DND-41 (cell line): ENCODE data around the gene TUBGCP3.

Source experiments
- ATAC-seq: fragments of 200-7000 bp; cut with Tn5 transposase; 3 replicates; pipeline ENCODE4 v1.9.1; 2021; ENCODE audit warnings: low read depth; ENCODE audit not compliant: insufficient read depth
- DNase-seq: peaks from one replicate; pipeline ENCODE4 v3.0.0-alpha.2; 2020
- H2AFZ ChIP-seq: 2 replicates; pipeline ENCODE4 v1.6.0; 2012; ENCODE audit warnings: low read depth, low read length
- H3K27ac ChIP-seq: 2 replicates; pipeline ENCODE4 v1.5.1; 2012; ENCODE audit warnings: low read length, inconsistent platforms
- H3K27me3 ChIP-seq: fragments of 200-600 bp; sonication (generic); 2 replicates; pipeline ENCODE4 v1.6.0; 2012; ENCODE audit warnings: low read length, mild to moderate bottlenecking, inconsistent platforms; ENCODE audit not compliant: insufficient read depth, poor library complexity
- H3K36me3 ChIP-seq: 2 replicates; pipeline ENCODE4 v1.5.1; 2012; ENCODE audit warnings: low read length, inconsistent platforms; ENCODE audit not compliant: insufficient read depth
- H3K4me1 ChIP-seq: 2 replicates; pipeline ENCODE4 v1.5.1; 2012; ENCODE audit warnings: mild to moderate bottlenecking, low read length; ENCODE audit not compliant: insufficient read depth
- H3K4me2 ChIP-seq: 2 replicates; pipeline ENCODE4 v1.6.0; 2012; ENCODE audit warnings: mild to moderate bottlenecking, moderate library complexity, low read length, inconsistent platforms; ENCODE audit not compliant: insufficient read depth
- H3K4me3 ChIP-seq, 2 experiments: fragments of 200-600 bp in 1 of 2; shearing (Covaris generic) in 1 of 2; 2 replicates each; pipeline ENCODE4 v1.5.1; 2012 to 2016; ENCODE audit warnings: inconsistent platforms in 2 of 2, low read length in 2 of 2, mild to moderate bottlenecking in 2 of 2, low read depth in 1 of 2, moderate library complexity in 1 of 2
- H3K79me2 ChIP-seq: 2 replicates; pipeline ENCODE4 v1.6.0; 2012; ENCODE audit warnings: low read length, inconsistent platforms; ENCODE audit not compliant: insufficient read depth
- H3K9ac ChIP-seq: 2 replicates; pipeline ENCODE4 v1.6.0; 2012; ENCODE audit warnings: low read depth, mild to moderate bottlenecking, inconsistent platforms, low read length, moderate library complexity
- H3K9me3 ChIP-seq: 2 replicates; pipeline ENCODE4 v1.5.1; 2012; ENCODE audit warnings: low read length, moderate library complexity, mild to moderate bottlenecking, inconsistent platforms; ENCODE audit not compliant: insufficient read depth, severe bottlenecking
- H4K20me1 ChIP-seq: 2 replicates; pipeline ENCODE4 v1.6.0; 2012; ENCODE audit warnings: low read length; ENCODE audit not compliant: insufficient read depth
- CTCF ChIP-seq: IDR thresholded peaks from 2 replicates; pipeline ENCODE4 v1.5.1; 2012; ENCODE audit warnings: borderline replicate concordance, low read length, moderate library complexity, mild to moderate bottlenecking; ENCODE audit not compliant: poor library complexity, severe bottlenecking; ENCODE audit errors: extremely low read depth
- EZH2 ChIP-seq: IDR thresholded peaks from 3 replicates; pipeline ENCODE4 v1.6.1; 2012; ENCODE audit warnings: borderline replicate concordance, low read depth, mild to moderate bottlenecking, moderate library complexity, low read length, inconsistent platforms; ENCODE audit not compliant: severe bottlenecking

TUBGCP3 gene

GRCh38 chr13:112530861-112531260 lies 57.1 kb downstream of the TUBGCP3 start:
- H3K36me3 ChIP-seq, result peaks cover 33% of the 10 kb centered on the region
- TF ChIP-seq CTCF (no peak), EZH2 (no peak)
- peaks cover 4% of the 10 kb centered on the region for H3K4me1 ChIP-seq
- H3K9me3 ChIP-seq, result no peaks in the 10 kb centered on the region
- no peaks in the 10 kb centered on the region for H3K27me3 ChIP-seq
- H3K4me2 ChIP-seq, result no peak overlapping the region
- no peak overlapping the region for H2AFZ ChIP-seq
- H3K27ac ChIP-seq, result no peak overlapping the region
- H3K9ac ChIP-seq, result no peak overlapping the region
- peaks cover 21% of the 10 kb centered on the region for H4K20me1 ChIP-seq
- ATAC-seq (no peak), DNase-seq (no peak)
- no peak overlapping the region for H3K4me3 ChIP-seq
- H3K79me2 ChIP-seq, result peaks cover 11% of the 10 kb centered on the region; the same call in 1 of the 2 replicates

GRCh38 chr13:112529216-112529615 lies 58.7 kb downstream of the TUBGCP3 start:
- no peaks in the 10 kb centered on the region for H3K9me3 ChIP-seq
- peaks cover 42% of the 10 kb centered on the region for H3K36me3 ChIP-seq
- ATAC-seq, result no peak
- no peak for DNase-seq
- H3K27ac ChIP-seq, result no peak overlapping the region
- no peak for TF ChIP-seq CTCF
- no peak for TF ChIP-seq EZH2
- no peak overlapping the region for H3K4me3 ChIP-seq
- H3K9ac ChIP-seq, result no peak overlapping the region
- H2AFZ ChIP-seq, result no peak overlapping the region
- H3K79me2 ChIP-seq, result peaks cover 13% of the 10 kb centered on the region; the same call in 1 of the 2 replicates
- H3K4me2 ChIP-seq, result no peak overlapping the region
- H3K27me3 ChIP-seq, result no peaks in the 10 kb centered on the region
- H4K20me1 ChIP-seq, result peaks cover 31% of the 10 kb centered on the region
- peaks cover 4% of the 10 kb centered on the region for H3K4me1 ChIP-seq

GRCh38 chr13:112526146-112526853 lies 61.7 kb downstream of the TUBGCP3 start:
- Histone ChIP-seq H3K79me2 (peaks cover 13% of the 10 kb centered on the region; the same call in 1 of the 2 replicates), H4K20me1 (peaks cover 30% of the 10 kb centered on the region), H3K27ac (no peak overlapping the region), H3K36me3 (peaks cover 64% of the 10 kb centered on the region), H3K4me3 (no peak overlapping the region), H2AFZ (no peak overlapping the region), H3K4me1 (no peaks in the 10 kb centered on the region), H3K27me3 (no peaks in the 10 kb centered on the region), H3K4me2 (no peak overlapping the region), H3K9ac (no peak overlapping the region), H3K9me3 (no peaks in the 10 kb centered on the region)
- ATAC-seq (no peak), DNase-seq (no peak)
- no peak for TF ChIP-seq EZH2
- no peak for TF ChIP-seq CTCF
